Epithelial cell of esophagus (primary cell): Measurements from ENCODE around the gene HHAT.

ENCODE experiments used
- DNase-seq: peaks from one replicate; pipeline ENCODE4 v3.0.0; 2010; ENCODE audit warnings: low read depth
- H3K4me3 ChIP-seq: 2 replicates; pipeline ENCODE4 v1.5.1; 2011; ENCODE audit warnings: mild to moderate bottlenecking, low read length, control low read depth
- CTCF ChIP-seq: IDR thresholded peaks from 2 replicates; pipeline ENCODE4 v1.5.1; 2011; ENCODE audit warnings: low read depth, mild to moderate bottlenecking, low read length, control low read depth, inconsistent platforms; ENCODE audit not compliant: insufficient read depth; ENCODE audit errors: missing control alignments

The HHAT gene

GRCh38 chr1:210600421-210601159 is 271.9 kb downstream of the HHAT start:
- no peak for TF ChIP-seq CTCF
- no peak overlapping the region for H3K4me3 ChIP-seq
- no peak for DNase-seq

GRCh38 chr1:210603123-210603522 is 274.4 kb downstream of the HHAT start:
- no peak for TF ChIP-seq CTCF
- H3K4me3 ChIP-seq, result no peak overlapping the region
- DNase-seq, result no peak

- H3K4me3 ChIP-seq, result no peak overlapping the region
- DNase-seq, result no peak
These were observed 276.4 kb downstream of the HHAT start for GRCh38 chr1:210605099-210605498.

GRCh38 chr1:210607361-210607760 is 278.7 kb downstream of the HHAT start:
- no peak overlapping the region for H3K4me3 ChIP-seq
- no peak for DNase-seq
- no peak for TF ChIP-seq CTCF

More at GRCh38 chr1:210605099-210605498, 276.4 kb downstream of the HHAT start:
- no peak for TF ChIP-seq CTCF

- DNase-seq, result no peak
- TF ChIP-seq CTCF, result no peak
- H3K4me3 ChIP-seq, result no peak overlapping the region
These were observed 280.1 kb downstream of the HHAT start for GRCh38 chr1:210608767-210609166.

GRCh38 chr1:210616356-210616755 is 287.7 kb downstream of the HHAT start:
- no peak for DNase-seq
- no peak for TF ChIP-seq CTCF
- H3K4me3 ChIP-seq, result no peak overlapping the region

- no peak for TF ChIP-seq CTCF
- no peak for DNase-seq
These were observed 288.6 kb downstream of the HHAT start for GRCh38 chr1:210617293-210617692.

More at GRCh38 chr1:210617293-210617692, 288.6 kb downstream of the HHAT start:
- no peak overlapping the region for H3K4me3 ChIP-seq
